HCT116 (cell line): ENCODE results near the gene COPS3. TPM values are rescaled to one million over a fixed set of nuclear protein-coding genes. Genes with fewer than 3 reads are reported as not detected.

Source experiments
- ATAC-seq: fragments of 200-7000 bp; cut with Tn5 transposase; 2 replicates; pipeline ENCODE4 v1.9.1; 2020; ENCODE audit warnings: mild to moderate bottlenecking, moderate library complexity
- BruUV-seq: library from RNA; stranded (reverse); fragments of 400-500 nt; replicated peaks from 2 replicates; lab custom pipeline; 2021; lab: Mats Ljungman, UMichigan
- CTCF ChIA-PET: fragments of 300-600 bp; sonication (Branson Sonifier 250); formaldehyde crosslinking; loops from one replicate; lab custom pipeline; 2021; ENCODE audit warnings: antibody characterized with exemption; lab: Charles Lee
- POLR2A ChIA-PET: fragments of 300-600, 350-600 bp; sonication (Branson Sonifier 250); formaldehyde crosslinking; loops from one replicate; lab custom pipeline; 2021; ENCODE audit warnings: antibody characterized with exemption; lab: Charles Lee
- RAD21 ChIA-PET, 2 experiments: fragments of 300-600 bp; sonication (Branson Sonifier 250); formaldehyde crosslinking; loops; one replicate each; lab custom pipeline; 2023; ENCODE audit warnings: low total read pairs in 2 of 2; ENCODE audit not compliant: uncharacterized antibody in 2 of 2, unreplicated experiment in 2 of 2, low non-redundant PET in 1 of 2; lab: Charles Lee
- DNase-seq: peaks from one replicate; pipeline ENCODE4 v3.0.0-alpha.2; 2010; ENCODE audit warnings: low read depth, low spot score
- H2AFZ ChIP-seq: fragments of 200-600 bp; shearing (Covaris generic), sonication (generic); 2 replicates; pipeline ENCODE4 v1.6.1; 2017; ENCODE audit warnings: low read depth, mixed run types, mixed read lengths, antibody characterized with exemption, low read length; ENCODE audit not compliant: poor library complexity, severe bottlenecking
- H3K27ac ChIP-seq: 2 replicates; pipeline ENCODE4 v1.5.1; 2012; ENCODE audit warnings: low read depth, low read length
- H3K27me3 ChIP-seq: fragments of 200-600 bp; sonication (generic); 2 replicates; pipeline ENCODE4 v1.6.1; 2016; ENCODE audit warnings: mixed run types, low read length, mixed read lengths; ENCODE audit not compliant: insufficient read depth
- H3K36me3 ChIP-seq, 2 experiments: fragments of 200-500 bp in 1 of 2; fragments of 200-600 bp in 1 of 2; sonication (Bioruptor generic) in 1 of 2; sonication (generic) in 1 of 2; 2 replicates each; pipeline versions ENCODE4 v1.5.1 to v1.6.1; 2014 to 2016; ENCODE audit warnings: low read length in 2 of 2, inconsistent platforms in 1 of 2, mixed read lengths in 1 of 2, mixed run types in 1 of 2; ENCODE audit not compliant: insufficient read depth in 2 of 2, control insufficient read depth in 1 of 2
- H3K4me1 ChIP-seq, 2 experiments: fragments of 200-600 bp in 1 of 2; sonication (generic) in 1 of 2; 2 replicates each; pipeline versions ENCODE4 v1.5.1 to v1.6.1; 2012 to 2017; ENCODE audit warnings: low read length in 2 of 2, inconsistent platforms in 1 of 2, mild to moderate bottlenecking in 1 of 2, mixed read lengths in 1 of 2, mixed run types in 1 of 2, moderate library complexity in 1 of 2; ENCODE audit not compliant: insufficient read depth in 2 of 2, control insufficient read depth in 1 of 2
- H3K4me2 ChIP-seq: fragments of 200-600 bp; sonication (generic); 2 replicates; pipeline ENCODE4 v1.6.1; 2017; ENCODE audit warnings: mixed run types, low read length, mixed read lengths
- H3K4me3 ChIP-seq, 2 experiments: fragments of 200-600 bp in 1 of 2; sonication (generic) in 1 of 2; replicated peaks in 1 of 2; 2 replicates each; pipeline ENCODE4 v1.5.1; 2011 to 2016; ENCODE audit warnings: low read length in 2 of 2, control low read depth in 1 of 2, low read depth in 1 of 2, mild to moderate bottlenecking in 1 of 2, mixed read lengths in 1 of 2, mixed run types in 1 of 2
- H3K79me2 ChIP-seq: fragments of 200-600 bp; sonication (generic); 2 replicates; pipeline ENCODE4 v1.6.1; 2017; ENCODE audit warnings: mild to moderate bottlenecking, mixed run types, low read length, moderate library complexity, mixed read lengths; ENCODE audit not compliant: insufficient read depth
- H3K9ac ChIP-seq: fragments of 200-600 bp; sonication (generic); 2 replicates; pipeline ENCODE4 v1.6.1; 2016; ENCODE audit warnings: low read length, mixed read lengths
- H3K9me2 ChIP-seq: fragments of 200-600 bp; sonication (generic), shearing (Covaris generic); 2 replicates; pipeline ENCODE4 v1.6.1; 2017; ENCODE audit warnings: mixed run types, mild to moderate bottlenecking, moderate library complexity; ENCODE audit not compliant: insufficient read depth
- H3K9me3 ChIP-seq, 2 experiments: fragments of 200-500 bp in 1 of 2; fragments of 200-600 bp in 1 of 2; sonication (Bioruptor generic) in 1 of 2; sonication (generic) in 1 of 2; 2 replicates each; pipeline ENCODE4 v1.6.1; 2014 to 2017; ENCODE audit warnings: low read length in 2 of 2, mixed read lengths in 2 of 2, inconsistent platforms in 1 of 2, low read depth in 1 of 2, mild to moderate bottlenecking in 1 of 2, mixed run types in 1 of 2, moderate library complexity in 1 of 2; ENCODE audit not compliant: control insufficient read depth in 1 of 2, insufficient read depth in 1 of 2
- H4K20me1 ChIP-seq: fragments of 200-600 bp; sonication (generic), shearing (Covaris generic); 2 replicates; pipeline ENCODE4 v1.6.1; 2017; ENCODE audit warnings: mixed run types, mild to moderate bottlenecking, moderate library complexity; ENCODE audit not compliant: insufficient read depth
- CTCF ChIP-seq, 3 experiments: fragments of 200-600 bp in 1 of 3; sonication (generic) in 1 of 3; IDR thresholded peaks in 2 of 3; conservative IDR thresholded peaks in 1 of 3; 2 replicates each; pipeline ENCODE4 v1.5.1; 2012 to 2017; ENCODE audit warnings: low read depth in 2 of 3, low read length in 2 of 3, antibody characterized with exemption in 1 of 3, borderline replicate concordance in 1 of 3, control low read depth in 1 of 3, mild to moderate bottlenecking in 1 of 3, mixed read lengths in 1 of 3, mixed run types in 1 of 3, moderate library complexity in 1 of 3; ENCODE audit not compliant: insufficient read depth in 1 of 3
- EGR1 ChIP-seq: IDR thresholded peaks from 2 replicates; pipeline ENCODE4 v1.6.1; 2012; ENCODE audit warnings: low read depth
- EZH2phosphoT487 ChIP-seq: fragments of 200-600 bp; IDR thresholded peaks from 2 replicates; pipeline ENCODE4 v1.6.1; 2018; ENCODE audit warnings: antibody characterized with exemption, borderline replicate concordance
- FOSL1 ChIP-seq: IDR thresholded peaks from 2 replicates; pipeline ENCODE4 v1.6.1; 2012; ENCODE audit warnings: low read depth
- RAD21 ChIP-seq: IDR thresholded peaks from 2 replicates; pipeline ENCODE4 v1.6.1; 2012; ENCODE audit warnings: low read depth, mild to moderate bottlenecking
- REST ChIP-seq: IDR thresholded peaks from 2 replicates; pipeline ENCODE4 v1.6.1; 2012; ENCODE audit warnings: low read depth
- ZFX ChIP-seq: fragments of 450-650 bp; IDR thresholded peaks from 2 replicates; pipeline ENCODE4 v1.6.1; 2017
- intact Hi-C: fragments of 100-400 bp; cut with micrococcal nuclease; formaldehyde crosslinking; loops from 2 replicates; pipeline ENCODE4 v1.10.0; 2022
- total RNA-seq: library from RNA; stranded (reverse); gene quantifications from one replicate; pipeline ENCODE4 v1.2.1, GENCODE V29; 2021; ENCODE audit not compliant: unreplicated experiment

COPS3 gene
- total RNA-seq, 1 experiment from 2014 or later, result 99.0 TPM

GRCh38 chr17:17326275-17326875, 45.3 kb upstream of the COPS3 start:
- Histone ChIP-seq H4K20me1 (no peaks in the 10 kb centered on the region), H3K4me1 (no peaks in the 10 kb centered on the region), H3K4me2 (no peak overlapping the region), H3K27ac (no peak overlapping the region), H2AFZ (no peak overlapping the region), H3K9ac (no peak overlapping the region), H3K27me3 (no peaks in the 10 kb centered on the region), H3K9me2 (no peaks in the 10 kb centered on the region), H3K79me2 (no peaks in the 10 kb centered on the region), H3K4me3 (no peak overlapping the region), H3K9me3 (no peaks in the 10 kb centered on the region), H3K36me3 (no peaks in the 10 kb centered on the region)
- ChIA-PET POLR2A (no interaction called here), CTCF (no interaction called here), RAD21 (no interaction called here)
- TF ChIP-seq EGR1 (no peak), ZFX (no peak), CTCF (IDR thresholded peaks at IDR 0.05 in 2 of 3, conservative IDR thresholded peaks at IDR 0.05 in 1 of 3; ENCODE audit: borderline replicate concordance in 1 of 3, insufficient read depth in 1 of 3, low read depth in 2 of 3, low read length in 2 of 3) (no peak), EZH2phosphoT487 (no peak), REST (no peak), FOSL1 (no peak), RAD21 (no peak)
- intact Hi-C loops, result no loop called here
- DNase-seq (no peak), ATAC-seq (no peak)
- BruUV-seq, result no TSS peak
